ENCODE data around the gene DRICH1.
"Not testable (repeated sequence)": the region's sequence is repeated elsewhere in the genome, so short reads cannot be mapped to it uniquely, and the experiment has no call there.

DRICH1 gene

GRCh38 chr22:23569291-23569690 is 62.8 kb downstream of the DRICH1 start:
- no peak for DNase-seq (ENCODE audit: low read depth in 1 of 2, low spot score in 1 of 2)

DNA sequence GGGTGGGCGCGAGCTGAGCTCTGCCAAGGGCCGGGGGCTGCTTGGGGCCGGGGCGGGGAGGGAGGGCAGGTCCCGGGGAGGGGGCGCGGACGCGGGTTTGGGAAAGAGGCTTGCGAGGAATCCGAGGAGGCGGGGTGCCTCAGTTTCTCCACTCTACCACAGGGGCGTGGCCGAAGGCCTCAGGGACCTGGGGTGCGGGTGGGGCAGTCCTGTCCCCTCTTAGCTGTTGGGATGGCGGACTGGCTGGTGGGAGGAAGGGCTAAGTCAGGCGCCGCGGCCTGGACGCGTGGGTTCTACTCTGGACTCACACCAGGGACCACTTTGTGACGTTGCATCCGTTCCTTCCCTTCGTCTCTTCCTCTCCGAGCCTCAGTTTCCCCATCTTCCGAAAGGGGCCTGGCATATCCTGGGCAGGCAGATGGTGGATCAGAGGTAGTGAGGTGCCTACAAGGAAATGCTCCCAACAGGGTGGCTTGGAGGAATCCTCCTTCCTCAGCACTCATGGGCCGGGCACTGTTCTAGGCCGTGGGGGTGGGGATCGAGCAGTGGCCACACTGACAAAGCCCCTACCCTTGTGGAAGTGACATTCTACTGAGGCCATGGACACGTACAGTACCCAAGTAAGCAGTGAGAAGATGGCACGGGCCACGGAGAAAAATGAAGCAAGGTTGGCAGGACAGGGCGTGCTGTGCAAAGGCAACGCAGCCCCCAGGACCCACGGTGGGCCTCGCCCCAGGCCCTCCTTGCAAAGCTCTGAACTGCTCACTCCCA is 65.2 kb downstream of the DRICH1 start:
- no peak for DNase-seq (ENCODE audit: low read depth in 1 of 2, low spot score in 1 of 2)

- DNase-seq (ENCODE audit: low read depth in 1 of 2, low spot score in 1 of 2) = no peak
These were observed 66.0 kb downstream of the DRICH1 start for GRCh38 chr22:23565915-23566704.

GRCh38 chr22:23565305-23565914 is 66.7 kb downstream of the DRICH1 start:
- no peak for DNase-seq (ENCODE audit: low read depth in 1 of 2, low spot score in 1 of 2)

DNA sequence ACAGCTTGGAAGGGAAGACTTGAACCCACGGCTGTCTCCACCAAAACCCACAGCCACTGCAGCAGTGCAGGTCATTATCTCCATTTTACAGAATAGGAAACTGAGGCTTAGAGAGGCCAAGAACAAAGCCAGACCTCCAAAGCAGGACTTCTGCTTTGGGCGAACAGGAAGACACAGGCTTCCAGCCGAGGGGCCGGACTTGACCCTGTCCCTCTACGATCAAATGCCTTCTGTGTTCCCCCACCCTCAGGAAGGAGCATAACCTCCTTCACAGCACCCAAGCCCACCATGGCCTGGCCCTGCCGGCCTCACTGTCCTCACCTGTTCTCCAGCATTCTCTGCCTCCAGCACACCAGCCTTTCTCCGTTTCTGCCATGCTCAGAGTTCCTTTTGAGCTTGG is 67.8 kb downstream of the DRICH1 start:
- DNase-seq (ENCODE audit: low read depth in 1 of 2, low spot score in 1 of 2) = no peak

GRCh38 chr22:23563111-23563510 is 69.0 kb downstream of the DRICH1 start:
- no peak for DNase-seq (ENCODE audit: low read depth in 1 of 2, low spot score in 1 of 2)

GRCh38 chr22:23562186-23562585 is 69.9 kb downstream of the DRICH1 start:
- DNase-seq (ENCODE audit: low read depth in 1 of 2, low spot score in 1 of 2) = no peak

- DNase-seq (ENCODE audit: low read depth in 1 of 2, low spot score in 1 of 2) = not testable (repeated sequence)
These were observed 71.1 kb downstream of the DRICH1 start for GRCh38 chr22:23561025-23561510.

- DNase-seq (ENCODE audit: low read depth in 1 of 2, low spot score in 1 of 2) = not testable (repeated sequence)
These were observed 71.9 kb downstream of the DRICH1 start for GRCh38 chr22:23560215-23560614.
